Endothelial cell of hepatic sinusoid (primary cell): ENCODE measurements around the gene RABGGTA.

Experiments
- in situ Hi-C: cut with HindIII; loops from 2 replicates; pipeline ENCODE4 v1.10.0; 2017; ENCODE audit warnings: low sequenced_read_pairs

RABGGTA gene, protein sequence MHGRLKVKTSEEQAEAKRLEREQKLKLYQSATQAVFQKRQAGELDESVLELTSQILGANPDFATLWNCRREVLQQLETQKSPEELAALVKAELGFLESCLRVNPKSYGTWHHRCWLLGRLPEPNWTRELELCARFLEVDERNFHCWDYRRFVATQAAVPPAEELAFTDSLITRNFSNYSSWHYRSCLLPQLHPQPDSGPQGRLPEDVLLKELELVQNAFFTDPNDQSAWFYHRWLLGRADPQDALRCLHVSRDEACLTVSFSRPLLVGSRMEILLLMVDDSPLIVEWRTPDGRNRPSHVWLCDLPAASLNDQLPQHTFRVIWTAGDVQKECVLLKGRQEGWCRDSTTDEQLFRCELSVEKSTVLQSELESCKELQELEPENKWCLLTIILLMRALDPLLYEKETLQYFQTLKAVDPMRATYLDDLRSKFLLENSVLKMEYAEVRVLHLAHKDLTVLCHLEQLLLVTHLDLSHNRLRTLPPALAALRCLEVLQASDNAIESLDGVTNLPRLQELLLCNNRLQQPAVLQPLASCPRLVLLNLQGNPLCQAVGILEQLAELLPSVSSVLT

DNA sequence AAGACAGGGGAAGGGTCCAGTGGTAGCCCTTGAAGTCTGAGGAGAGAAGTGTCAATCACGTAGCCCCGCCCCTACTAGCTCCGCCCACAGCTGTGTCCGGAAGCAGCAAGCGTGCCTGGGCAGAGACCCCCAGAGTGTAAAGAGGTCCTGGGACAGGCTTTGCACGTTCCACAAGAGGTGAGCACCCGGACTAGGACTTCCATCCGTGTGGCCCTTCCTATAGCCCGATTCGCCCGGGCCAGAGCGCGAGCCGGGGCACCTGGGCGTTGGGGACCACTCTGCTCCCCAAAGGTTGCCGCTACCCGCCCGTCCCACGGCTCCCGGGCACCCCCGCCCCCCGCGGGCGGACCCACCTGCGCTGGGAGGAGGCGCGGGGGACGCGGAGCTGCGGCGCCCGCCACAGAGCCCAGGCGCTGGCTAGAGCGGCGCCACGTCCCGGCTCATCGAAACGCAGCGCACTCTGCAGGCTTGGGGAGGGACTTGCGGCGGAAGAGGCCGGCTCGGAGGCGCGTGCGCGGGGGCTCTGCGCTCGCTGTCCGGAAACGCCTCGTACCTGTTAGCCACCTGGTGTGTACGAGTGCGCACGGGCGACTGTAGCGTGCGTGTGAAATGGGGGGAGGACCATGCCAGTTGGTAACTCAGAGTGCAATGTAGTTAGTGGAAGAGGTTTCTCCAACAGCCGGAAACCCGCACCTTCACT is at the start of gene RABGGTA:
TSS of gene RABGGTA (minus strand) at position 464 of the 700 bp plus-strand sequence. CDS start 482 bp downstream, outside the sequence.
- in situ Hi-C loops = no loop called here

DNA sequence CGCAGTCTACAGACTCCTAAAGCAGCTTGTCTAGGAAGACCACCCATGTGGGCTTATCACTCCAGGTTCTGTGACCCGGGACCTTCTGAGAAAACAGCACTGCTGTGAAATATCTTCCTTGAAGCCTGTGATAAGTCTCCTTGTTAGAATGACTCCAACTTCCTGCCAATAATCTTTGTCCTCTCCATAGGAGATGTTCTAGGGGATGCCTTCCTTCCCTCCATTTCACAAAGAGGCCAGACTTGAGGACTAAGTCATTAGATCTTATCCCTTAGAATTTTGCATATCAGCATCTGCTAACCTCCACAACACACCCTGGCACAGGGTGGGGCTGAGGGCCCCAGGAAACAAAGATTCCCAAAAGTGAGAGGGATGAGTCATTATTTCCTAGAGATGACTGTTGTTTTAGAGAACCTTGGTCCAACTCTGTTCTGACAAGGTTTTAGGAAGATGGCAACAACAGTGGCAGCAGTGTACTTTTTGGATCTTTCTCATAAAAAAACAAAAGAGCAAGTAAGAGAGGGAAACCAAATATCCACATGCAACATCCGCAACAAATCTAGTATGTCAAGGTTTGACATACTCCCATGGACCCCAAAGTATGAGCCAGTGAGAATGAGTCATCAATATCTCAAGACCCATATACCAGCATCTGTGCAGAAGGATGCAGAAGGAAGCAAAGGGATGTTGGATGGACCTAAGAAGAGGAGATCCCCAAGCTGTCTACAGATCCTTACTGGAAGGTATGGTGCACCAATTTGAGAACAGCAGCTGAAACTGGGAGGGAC is 45.9 kb upstream of the RABGGTA start:
- in situ Hi-C loops = no loop called here

DNA sequence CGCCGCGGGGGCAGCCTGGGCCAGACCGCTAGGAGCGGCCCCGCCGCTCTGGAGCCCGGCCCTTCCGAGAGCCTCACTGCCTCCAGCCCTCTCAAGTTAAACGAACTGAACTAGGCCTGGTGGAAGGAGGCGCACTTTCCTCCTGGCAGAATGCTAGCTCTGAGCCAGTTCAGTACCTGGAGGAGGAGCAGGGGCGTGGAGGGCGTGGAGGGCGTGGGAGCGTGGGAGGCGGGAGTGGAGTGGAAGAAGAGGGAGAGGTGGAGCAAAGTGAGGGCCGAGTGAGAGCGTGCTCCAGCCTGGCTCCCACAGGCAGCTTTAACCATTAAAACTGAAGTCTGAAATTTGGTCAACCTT is 45.2 kb upstream of the RABGGTA start:
- in situ Hi-C loops = no loop called here

DNA sequence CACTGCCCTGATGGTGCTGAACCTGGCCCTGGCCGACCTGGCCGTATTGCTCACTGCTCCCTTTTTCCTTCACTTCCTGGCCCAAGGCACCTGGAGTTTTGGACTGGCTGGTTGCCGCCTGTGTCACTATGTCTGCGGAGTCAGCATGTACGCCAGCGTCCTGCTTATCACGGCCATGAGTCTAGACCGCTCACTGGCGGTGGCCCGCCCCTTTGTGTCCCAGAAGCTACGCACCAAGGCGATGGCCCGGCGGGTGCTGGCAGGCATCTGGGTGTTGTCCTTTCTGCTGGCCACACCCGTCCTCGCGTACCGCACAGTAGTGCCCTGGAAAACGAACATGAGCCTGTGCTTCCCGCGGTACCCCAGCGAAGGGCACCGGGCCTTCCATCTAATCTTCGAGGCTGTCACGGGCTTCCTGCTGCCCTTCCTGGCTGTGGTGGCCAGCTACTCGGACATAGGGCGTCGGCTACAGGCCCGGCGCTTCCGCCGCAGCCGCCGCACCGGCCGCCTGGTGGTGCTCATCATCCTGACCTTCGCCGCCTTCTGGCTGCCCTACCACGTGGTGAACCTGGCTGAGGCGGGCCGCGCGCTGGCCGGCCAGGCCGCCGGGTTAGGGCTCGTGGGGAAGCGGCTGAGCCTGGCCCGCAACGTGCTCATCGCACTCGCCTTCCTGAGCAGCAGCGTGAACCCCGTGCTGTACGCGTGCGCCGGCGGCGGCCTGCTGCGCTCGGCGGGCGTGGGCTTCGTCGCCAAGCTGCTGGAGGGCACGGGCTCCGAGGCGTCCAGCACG is 44.6 kb upstream of the RABGGTA start:
- in situ Hi-C loops = no loop called here

DNA sequence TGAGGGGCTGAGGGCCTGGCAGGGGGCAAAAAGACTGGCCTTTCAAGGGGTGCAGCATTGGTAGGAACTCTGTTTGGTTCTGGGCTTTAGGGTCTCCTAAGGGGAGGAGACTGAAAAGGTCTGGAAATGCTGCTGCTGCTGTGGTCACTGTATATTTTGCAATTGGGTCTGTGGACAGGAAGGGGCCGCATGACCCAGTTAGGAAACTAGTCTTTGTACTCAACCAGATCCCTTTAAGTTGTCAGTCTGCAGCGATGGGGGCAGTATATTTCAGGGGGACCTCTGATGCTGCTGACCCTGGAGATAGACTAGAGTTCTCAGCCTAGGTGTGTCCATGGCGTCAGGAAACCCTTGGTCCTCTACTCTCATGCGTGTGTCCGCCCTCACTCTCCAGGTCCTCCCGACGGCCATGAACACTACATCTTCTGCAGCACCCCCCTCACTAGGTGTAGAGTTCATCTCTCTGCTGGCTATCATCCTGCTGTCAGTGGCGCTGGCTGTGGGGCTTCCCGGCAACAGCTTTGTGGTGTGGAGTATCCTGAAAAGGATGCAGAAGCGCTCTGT is 43.9 kb upstream of the RABGGTA start:
- in situ Hi-C loops = no loop called here

DNA sequence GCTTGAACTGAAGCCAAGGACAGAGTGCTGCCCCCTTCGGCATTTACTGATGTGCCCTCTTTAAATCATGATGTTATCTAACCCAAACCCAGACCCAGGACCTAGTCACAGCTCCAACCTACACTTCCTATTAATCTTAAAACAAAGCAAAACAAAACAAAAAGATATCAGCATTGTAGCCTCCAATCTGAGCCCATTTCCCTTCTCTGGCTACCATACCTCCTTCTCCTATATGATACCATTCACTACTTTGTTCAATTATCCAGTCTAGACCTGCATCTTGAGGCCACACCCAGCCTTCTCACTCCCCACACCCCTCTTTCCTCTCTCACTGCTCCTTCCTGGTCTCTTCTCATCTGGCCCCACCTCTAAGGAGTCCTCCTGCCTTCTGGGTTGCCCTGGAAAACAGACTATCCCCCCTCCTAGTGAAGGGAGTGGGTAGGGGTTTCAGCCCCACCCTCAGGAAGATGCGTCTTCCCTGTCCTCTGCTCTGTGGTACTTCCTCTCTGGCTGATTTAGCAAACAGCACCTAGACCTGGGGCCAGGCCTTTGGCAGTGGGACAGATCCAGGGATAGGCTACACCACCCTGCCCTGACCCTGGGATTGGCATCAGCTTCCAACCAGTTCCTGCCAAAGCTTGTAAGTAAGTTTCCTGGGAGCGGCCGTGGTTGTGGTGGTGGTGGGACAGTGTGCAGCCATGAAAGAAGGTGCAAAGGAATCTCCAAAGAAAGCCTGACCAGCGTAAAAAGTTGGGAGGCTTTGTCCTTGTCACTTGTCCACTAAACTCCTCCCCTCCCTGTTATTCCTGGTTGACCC is 43.2 kb upstream of the RABGGTA start:
- in situ Hi-C loops = no loop called here

DNA sequence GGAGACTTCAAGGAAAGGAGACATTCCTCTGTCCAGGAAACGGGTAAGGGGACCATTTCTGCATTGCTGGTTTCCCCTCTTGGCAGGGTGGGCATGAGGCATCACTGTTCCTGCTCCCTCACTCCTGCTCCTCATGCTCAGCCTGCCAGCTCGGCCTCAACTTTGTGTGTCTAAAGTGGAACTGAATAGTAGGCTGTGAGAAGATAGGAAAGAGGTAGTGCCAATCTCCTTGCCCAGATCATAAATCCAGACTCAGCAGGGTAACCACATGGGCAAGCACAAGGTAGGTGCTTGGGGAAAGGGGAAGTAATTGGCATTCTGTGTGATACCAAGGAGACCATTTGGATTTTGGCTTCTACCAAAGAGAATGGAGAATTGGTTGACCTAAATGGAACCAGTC is 42.5 kb upstream of the RABGGTA start:
- in situ Hi-C loops = no loop called here

DNA sequence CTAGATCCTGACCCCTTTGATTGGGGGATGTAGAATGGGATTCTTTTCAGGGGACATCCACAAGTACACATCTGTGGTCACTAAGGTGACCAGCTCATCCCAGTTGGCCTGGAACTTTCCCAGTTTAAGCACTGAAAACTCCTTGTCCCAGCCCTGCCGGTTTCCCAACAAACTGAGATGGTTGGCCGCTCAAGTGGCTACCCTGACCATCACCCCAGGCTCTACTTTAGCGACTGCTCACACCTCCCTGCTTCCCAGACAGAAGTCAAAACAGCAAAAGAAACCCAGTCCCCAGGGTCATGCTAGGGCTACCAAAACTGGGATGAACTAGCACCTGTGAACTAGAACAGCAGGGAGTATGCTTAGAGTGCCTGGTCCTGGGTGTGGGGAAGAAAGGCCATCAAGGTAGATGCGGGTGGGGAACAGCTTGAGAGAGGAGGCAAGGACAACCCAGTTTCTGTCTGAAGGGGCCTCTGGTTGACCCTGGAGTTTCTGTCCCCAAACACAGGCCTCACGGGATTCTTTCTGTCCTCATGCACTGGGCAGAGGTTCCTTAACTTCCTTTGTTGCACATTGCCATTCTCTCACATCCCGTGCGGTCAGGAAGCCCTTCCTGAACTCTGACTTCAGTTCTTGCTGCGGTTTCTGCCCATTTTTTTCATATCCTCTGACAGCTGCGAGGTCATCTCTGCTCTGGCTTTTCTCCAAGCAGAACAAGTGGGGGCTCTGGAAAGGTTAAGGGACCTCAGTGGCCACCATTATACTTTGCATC is 41.5 kb upstream of the RABGGTA start:
- in situ Hi-C loops = no loop called here

DNA sequence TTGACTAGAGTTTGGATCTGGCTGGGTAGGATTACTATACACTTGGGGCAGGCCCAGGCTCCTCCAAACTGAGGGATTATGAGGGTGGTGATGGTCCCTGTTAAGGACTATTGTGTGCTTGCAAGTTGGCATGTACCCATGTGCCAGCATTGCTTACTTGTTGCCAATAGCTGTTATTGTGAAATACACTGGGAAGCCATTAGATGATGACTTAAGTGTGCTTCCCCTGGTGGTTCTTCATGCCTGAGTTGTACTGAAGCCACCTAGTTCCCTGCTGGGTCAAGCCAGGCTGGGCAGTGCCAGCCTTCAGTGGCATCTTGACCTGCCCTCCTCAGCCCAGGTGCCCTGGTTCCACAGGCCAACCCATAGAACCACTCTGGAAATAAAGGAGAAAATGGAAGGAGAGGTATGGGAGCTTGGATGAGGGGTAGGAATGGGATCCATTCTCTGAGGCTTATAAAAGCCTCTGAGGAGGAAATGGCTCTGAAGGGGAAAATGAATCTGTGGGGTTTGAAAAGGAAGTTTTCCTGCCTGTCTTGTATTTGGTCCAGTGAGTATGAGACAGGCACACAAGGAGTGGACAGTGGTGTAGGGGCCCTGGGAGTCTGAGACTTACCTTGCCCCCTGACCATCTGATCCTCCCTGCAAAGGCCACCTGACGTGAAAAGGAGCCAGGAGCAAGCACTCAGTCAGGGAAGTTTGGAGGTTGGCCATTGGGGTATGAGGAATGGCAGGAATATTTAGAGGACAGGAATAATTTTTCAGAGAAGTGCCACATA is 40.6 kb upstream of the RABGGTA start:
- in situ Hi-C loops = no loop called here

DNA sequence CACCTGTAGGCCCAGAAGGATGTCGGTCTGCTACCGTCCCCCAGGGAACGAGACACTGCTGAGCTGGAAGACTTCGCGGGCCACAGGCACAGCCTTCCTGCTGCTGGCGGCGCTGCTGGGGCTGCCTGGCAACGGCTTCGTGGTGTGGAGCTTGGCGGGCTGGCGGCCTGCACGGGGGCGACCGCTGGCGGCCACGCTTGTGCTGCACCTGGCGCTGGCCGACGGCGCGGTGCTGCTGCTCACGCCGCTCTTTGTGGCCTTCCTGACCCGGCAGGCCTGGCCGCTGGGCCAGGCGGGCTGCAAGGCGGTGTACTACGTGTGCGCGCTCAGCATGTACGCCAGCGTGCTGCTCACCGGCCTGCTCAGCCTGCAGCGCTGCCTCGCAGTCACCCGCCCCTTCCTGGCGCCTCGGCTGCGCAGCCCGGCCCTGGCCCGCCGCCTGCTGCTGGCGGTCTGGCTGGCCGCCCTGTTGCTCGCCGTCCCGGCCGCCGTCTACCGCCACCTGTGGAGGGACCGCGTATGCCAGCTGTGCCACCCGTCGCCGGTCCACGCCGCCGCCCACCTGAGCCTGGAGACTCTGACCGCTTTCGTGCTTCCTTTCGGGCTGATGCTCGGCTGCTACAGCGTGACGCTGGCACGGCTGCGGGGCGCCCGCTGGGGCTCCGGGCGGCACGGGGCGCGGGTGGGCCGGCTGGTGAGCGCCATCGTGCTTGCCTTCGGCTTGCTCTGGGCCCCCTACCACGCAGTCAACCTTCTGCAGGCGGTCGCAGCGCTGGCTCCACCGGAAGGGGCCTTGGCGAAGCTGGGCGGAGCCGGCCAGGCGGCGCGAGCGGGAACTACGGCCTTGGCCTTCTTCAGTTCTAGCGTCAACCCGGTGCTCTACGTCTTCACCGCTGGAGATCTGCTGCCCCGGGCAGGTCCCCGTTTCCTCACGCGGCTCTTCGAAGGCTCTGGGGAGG is 39.5 kb upstream of the RABGGTA start, which contains the start of gene LTB4R:
TSS of gene LTB4R (plus strand) at position 857 of the 959 bp plus-strand sequence. CDS start 4,150 bp downstream, outside the sequence.
- in situ Hi-C loops = no loop called here

DNA sequence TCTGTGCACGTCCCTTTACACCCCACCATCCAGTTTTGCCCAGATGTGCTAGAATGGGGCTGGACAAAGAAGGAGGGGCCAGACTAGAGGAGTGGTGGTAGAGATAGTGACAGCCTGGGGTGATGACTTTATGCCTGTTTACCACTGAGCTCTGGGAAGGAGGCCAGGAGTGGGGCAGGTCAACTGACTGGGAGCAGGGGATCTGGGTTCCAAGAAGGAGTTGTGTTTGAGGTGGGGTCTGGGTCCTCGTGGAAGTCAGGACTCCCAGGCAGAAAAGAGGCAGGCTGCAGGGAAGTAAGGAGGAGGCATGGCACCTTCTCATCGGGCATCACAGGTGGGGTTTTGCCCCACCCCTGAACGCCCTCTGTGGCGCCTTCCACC is 38.9 kb upstream of the RABGGTA start:
- in situ Hi-C loops = no loop called here

DNA sequence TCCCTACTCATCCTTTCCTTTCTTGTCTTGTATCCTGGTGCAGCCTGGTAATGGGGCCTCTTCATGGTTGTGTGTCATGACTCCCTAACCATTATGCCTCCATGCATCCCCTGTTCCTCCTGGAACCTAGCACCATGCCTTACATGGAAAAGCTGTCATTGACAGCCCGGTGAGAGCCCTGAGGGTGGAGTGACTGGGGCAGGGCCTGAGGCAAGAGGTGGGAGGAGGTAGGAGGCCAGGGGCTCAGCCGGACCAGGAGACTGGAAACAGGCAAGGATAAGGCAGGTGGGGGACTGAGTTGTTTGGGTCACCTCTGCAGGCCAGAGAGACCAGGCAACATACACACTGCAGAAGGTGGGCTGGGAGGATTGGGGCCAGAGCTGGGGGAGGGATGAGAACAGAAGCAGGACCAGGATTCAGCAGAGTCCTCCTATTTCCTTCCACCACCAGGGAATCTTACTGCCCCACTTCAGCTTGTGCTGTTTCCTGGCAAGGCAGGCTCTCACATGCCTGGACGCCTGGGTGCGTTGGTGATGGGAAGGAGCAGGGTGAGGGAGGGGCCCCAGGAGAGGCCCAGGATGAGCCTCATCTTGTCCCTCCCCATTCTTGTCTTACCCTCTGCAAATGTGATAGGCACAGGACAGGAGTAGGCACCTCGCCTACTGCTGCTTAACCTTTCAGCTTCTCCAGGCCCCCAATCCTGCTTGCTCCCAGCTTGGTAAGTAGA is 38.3 kb upstream of the RABGGTA start, which contains the start of gene LTB4R2:
TSS of gene LTB4R2 (plus strand) at position 603 of the 727 bp plus-strand sequence. CDS start 525 bp downstream, outside the sequence.
- in situ Hi-C loops = no loop called here

DNA sequence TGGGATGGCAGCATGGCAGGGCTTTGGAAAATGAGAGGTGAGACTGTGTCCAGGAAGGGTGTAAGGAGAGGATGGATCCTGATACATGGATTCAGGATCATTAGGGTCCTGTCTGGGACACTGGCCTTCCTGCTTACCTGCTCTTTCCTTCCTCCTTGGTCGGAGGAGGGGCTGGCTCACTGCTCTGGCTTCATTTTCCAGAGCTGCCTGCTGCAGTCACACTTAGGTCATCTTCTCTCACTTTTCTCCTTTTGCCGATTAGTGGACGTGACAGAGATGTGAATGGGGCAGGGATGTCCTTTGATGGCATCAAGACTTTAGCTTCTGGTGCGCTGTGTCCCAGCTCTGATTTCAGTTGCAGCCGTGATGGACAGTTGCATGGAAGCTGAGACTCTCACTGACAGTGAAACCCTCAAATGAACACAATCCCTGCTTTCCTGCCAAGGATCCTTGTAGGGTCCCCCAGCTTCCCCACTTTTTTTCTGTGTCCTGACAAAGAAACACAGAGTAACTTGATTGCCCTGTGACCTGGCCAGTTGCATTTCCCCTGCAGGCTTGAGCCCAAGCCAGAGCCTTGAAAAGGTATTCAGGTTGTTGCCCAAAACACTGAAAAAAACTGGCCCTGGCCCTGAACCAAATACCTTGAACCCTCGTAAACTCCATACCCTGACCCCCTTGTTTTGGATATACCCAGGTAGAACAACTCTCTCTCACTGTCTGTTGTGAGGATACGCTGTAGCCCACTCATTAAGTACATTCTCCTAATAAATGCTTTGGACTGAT is 37.1 kb upstream of the RABGGTA start:
- in situ Hi-C loops = no loop called here

DNA sequence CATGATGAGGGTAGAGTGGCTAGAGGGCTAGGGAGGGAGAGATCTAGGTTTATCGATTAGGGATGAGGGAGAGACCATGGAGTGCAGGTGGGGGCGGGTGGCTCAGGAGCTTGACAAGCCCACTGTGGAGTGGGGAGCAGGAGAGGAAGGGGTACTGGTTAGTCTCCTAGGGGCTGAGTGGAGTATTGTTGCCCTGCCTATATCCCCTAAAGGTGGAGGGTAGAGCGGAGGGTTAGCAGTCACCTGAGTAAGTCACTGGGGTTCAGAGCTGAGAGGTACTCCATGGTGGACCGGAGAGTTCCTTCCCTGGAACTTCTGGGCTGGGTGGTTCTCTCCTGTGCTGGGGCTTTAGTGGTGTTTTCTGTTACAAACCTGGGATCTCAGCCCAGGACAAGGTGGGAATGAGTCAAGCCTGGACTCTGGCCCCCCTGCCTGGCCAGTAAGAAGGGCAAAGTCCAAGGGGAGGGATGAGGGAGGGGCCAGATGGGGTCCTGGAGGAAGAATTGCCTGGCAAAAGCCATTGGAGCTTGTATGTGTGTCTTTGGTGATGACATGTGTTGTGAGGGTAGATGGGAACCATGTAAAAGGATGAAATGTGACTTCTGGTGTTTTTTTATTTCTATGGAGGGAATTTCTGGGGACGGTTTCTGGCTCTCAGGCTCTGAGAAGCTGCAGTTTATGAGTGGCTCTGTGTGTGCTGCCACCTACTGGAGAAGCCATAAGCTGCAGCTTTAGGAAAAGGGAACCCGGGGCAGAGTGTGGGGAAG is 36.4 kb upstream of the RABGGTA start, which contains the start of gene CIDEB:
TSS of gene CIDEB (minus strand) at position 403 of the 767 bp plus-strand sequence. CDS start at position 284, 119 bp downstream.
- in situ Hi-C loops = no loop called here
